Measurements from ENCODE around the gene PMM2.

DNA sequence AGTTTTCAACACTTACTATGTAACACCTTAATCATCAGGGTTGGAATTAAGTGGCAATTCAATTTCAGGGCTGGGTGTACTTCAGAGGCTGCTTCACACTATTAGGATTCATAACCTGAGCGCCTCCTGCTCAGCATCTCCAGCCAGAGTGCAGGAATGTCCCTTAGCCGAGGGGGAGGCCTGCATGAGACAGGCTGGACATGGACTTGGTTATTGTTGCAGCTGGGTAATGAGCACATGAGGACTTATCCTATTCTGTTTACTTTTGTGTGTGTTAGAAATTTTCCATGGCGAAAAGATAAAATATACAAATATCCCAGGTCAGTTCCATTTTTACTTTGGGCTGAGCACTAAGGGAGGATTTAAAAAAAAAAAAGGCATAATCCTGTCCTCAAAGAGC lies 10.4 kb downstream of the PMM2 start:
- TF ChIP-seq EGR1 (IDR thresholded peaks at IDR 0.05) (no peak), TCF12 (IDR thresholded peaks at IDR 0.05; ENCODE audit: low read depth) (no peak), FOXM1 (IDR thresholded peaks at IDR 0.05; ENCODE audit: borderline replicate concordance, low read depth) (no peak), EP300 (IDR thresholded peaks at IDR 0.05; ENCODE audit: borderline replicate concordance) (no peak), RAD21 (IDR thresholded peaks at IDR 0.05; ENCODE audit: low read depth) (no peak), YY1 (IDR thresholded peaks at IDR 0.05; ENCODE audit: low read depth) (no peak), CEBPB (IDR thresholded peaks at IDR 0.05) (no peak), TAF1 (IDR thresholded peaks at IDR 0.05; ENCODE audit: low read depth) (no peak)
- TF ChIP-seq, protein P1, sequence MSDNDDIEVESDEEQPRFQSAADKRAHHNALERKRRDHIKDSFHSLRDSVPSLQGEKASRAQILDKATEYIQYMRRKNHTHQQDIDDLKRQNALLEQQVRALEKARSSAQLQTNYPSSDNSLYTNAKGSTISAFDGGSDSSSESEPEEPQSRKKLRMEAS (IDR thresholded peaks at IDR 0.05) = no peak
- TF ChIP-seq, protein P2, sequence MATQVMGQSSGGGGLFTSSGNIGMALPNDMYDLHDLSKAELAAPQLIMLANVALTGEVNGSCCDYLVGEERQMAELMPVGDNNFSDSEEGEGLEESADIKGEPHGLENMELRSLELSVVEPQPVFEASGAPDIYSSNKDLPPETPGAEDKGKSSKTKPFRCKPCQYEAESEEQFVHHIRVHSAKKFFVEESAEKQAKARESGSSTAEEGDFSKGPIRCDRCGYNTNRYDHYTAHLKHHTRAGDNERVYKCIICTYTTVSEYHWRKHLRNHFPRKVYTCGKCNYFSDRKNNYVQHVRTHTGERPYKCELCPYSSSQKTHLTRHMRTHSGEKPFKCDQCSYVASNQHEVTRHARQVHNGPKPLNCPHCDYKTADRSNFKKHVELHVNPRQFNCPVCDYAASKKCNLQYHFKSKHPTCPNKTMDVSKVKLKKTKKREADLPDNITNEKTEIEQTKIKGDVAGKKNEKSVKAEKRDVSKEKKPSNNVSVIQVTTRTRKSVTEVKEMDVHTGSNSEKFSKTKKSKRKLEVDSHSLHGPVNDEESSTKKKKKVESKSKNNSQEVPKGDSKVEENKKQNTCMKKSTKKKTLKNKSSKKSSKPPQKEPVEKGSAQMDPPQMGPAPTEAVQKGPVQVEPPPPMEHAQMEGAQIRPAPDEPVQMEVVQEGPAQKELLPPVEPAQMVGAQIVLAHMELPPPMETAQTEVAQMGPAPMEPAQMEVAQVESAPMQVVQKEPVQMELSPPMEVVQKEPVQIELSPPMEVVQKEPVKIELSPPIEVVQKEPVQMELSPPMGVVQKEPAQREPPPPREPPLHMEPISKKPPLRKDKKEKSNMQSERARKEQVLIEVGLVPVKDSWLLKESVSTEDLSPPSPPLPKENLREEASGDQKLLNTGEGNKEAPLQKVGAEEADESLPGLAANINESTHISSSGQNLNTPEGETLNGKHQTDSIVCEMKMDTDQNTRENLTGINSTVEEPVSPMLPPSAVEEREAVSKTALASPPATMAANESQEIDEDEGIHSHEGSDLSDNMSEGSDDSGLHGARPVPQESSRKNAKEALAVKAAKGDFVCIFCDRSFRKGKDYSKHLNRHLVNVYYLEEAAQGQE (IDR thresholded peaks at IDR 0.05; ENCODE audit: low read depth) = no peak

All from Ishikawa (cell line).